Subcutaneous abdominal adipose tissue (tissue), 5 donors: Measurements from ENCODE around the gene CDHR3.

Source experiments
- H3K27ac ChIP-seq: one replicate; pipeline ENCODE4 v1.7.0; 2013; ENCODE audit warnings: low read depth, mild to moderate bottlenecking, inconsistent platforms, low read length, moderate library complexity
- H3K27me3 ChIP-seq, 5 donors: one replicate each; pipeline ENCODE4 v1.7.0; 2013; ENCODE audit warnings: low read length in 5 of 5, inconsistent platforms in 1 of 5; ENCODE audit not compliant: control insufficient read depth in 5 of 5, insufficient read depth in 4 of 5
- H3K36me3 ChIP-seq, 5 donors: one replicate each; pipeline ENCODE4 v1.7.0; 2013; ENCODE audit warnings: low read length in 5 of 5; ENCODE audit not compliant: control insufficient read depth in 5 of 5, insufficient read depth in 5 of 5
- H3K4me1 ChIP-seq, 5 donors: one replicate each; pipeline ENCODE4 v1.7.0; 2013; ENCODE audit warnings: low read length in 5 of 5, mild to moderate bottlenecking in 3 of 5, moderate library complexity in 1 of 5; ENCODE audit not compliant: control insufficient read depth in 5 of 5, insufficient read depth in 5 of 5
- H3K4me3 ChIP-seq, 5 donors: one replicate each; pipeline ENCODE4 v1.7.0; 2013; ENCODE audit warnings: low read length in 5 of 5, low read depth in 1 of 5
- H3K9ac ChIP-seq, 5 donors: one replicate each; pipeline ENCODE4 v1.7.0; 2013; ENCODE audit warnings: low read length in 5 of 5, mild to moderate bottlenecking in 4 of 5, moderate library complexity in 3 of 5
- H3K9me3 ChIP-seq, 5 donors: one replicate each; pipeline ENCODE4 v1.7.0; 2013; ENCODE audit warnings: low read length in 5 of 5; ENCODE audit not compliant: control insufficient read depth in 5 of 5
- donor health status: healthy.
- donor health status: healthy.
- donor health status: healthy.
- donor health status: healthy.
- donor health status: healthy.

CDHR3 gene

DNA sequence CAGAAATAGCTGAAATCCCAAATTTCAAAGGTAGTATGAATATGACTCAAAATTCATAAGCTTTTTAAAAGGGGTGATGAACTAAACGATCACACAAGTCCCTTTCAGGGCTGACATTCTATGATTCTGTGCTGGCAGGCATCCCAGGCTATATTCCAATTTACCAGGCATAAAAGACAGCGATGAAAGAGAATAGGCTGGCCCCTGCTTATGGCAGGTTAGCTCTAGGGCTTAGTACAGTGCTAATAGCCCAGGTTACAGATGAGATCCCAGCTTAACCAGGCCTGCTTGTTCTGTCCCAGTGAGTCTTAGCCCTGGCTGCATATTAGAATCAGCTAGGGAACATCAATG is 56.4 kb downstream of the CDHR3 start:
- Histone ChIP-seq H3K27ac (no peak overlapping the region), H3K4me1 (peaks cover 0 to 16% (median 11%) of the 10 kb centered on the region in 5 donors), H3K9ac (no peak overlapping the region), H3K36me3 (no peaks in the 10 kb centered on the region), H3K4me3 (no peak overlapping the region), H3K9me3 (no peaks in the 10 kb centered on the region), H3K27me3 (no peaks in the 10 kb centered on the region)

DNA sequence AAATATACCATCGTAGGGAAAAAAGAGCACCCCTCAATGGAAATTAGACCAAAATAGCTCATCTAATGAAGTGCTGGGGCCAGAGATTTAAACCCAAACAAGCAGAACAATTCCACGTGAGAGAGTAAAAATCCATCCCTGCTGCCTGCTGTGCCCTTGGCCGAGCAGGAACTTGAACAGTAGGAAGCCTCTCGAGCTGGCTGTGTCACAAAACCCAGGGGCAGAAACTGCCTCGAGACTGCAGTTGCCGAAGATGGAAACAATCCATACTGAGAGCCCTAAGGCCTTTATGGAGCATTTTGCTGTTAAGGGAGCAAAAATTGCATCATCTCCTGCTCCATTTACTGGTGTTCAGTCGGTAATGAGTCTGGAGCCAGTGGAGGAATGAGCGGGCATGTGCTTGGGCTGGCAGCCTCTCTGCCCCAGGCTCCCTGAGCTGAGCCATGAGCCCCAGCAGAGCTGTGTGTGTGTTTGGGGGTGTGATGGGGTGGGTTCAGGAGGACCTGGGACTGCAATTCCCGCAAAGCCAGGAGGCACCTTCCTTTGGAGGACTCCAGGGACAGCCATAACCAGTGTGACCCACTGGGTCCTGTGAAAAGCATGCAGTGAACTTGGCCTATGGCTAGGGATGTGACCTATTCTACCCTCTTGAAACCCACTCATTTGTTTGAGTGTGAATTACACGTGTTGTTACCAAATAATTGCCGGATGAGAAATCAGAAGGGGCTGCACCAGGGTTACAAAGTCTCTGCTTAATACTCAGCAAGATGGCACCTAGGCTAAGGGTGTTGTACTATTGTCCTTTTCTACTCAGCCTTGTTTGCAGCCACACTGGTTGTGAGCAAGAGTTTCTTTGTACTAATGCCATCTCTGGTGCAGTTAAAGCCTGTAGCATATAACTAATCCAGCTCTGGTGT is 58.3 kb downstream of the CDHR3 start:
- Histone ChIP-seq H3K27me3 (no peaks in the 10 kb centered on the region), H3K4me3 (no peak overlapping the region), H3K9me3 (no peaks in the 10 kb centered on the region), H3K4me1 (peaks cover 0 to 12% (median 2%) of the 10 kb centered on the region in 5 donors), H3K9ac (no peak overlapping the region), H3K36me3 (no peaks in the 10 kb centered on the region), H3K27ac (no peak overlapping the region)

DNA sequence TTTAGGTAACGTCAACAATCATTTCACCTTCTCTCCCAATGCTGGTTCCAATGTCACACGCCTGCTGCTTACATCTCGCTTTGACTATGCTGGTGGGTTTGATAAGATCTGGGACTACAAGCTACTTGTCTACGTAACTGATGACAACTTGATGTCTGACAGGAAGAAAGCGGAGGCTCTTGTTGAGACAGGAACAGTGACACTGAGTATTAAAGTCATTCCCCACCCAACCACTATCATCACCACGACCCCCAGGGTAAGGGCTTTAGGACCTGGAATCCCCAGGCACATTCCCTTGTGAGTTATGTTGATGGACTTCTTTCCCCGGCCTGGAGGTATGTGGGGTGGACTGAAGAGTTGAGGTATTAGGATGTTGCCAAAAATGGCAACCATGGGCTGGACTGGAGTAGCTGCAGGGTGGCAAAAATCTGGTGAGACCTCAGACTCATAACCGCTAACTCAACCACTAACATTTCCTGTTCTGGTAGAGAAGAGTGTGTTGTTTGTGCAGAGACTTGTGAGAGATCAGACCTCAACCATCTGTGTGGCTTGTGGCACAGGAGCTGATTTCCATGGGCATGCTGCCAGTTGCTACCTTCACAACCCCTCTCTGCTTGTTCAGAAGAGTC is 59.2 kb downstream of the CDHR3 start:
- no peaks in the 10 kb centered on the region for H3K27me3 ChIP-seq
- H3K9ac ChIP-seq: no peak overlapping the region
- peaks cover 0 to 10% (median 0%) of the 10 kb centered on the region in 5 donors for H3K4me1 ChIP-seq
- H3K4me3 ChIP-seq: no peak overlapping the region
- H3K27ac ChIP-seq: no peak overlapping the region
- H3K9me3 ChIP-seq: no peaks in the 10 kb centered on the region
- H3K36me3 ChIP-seq: no peaks in the 10 kb centered on the region

DNA sequence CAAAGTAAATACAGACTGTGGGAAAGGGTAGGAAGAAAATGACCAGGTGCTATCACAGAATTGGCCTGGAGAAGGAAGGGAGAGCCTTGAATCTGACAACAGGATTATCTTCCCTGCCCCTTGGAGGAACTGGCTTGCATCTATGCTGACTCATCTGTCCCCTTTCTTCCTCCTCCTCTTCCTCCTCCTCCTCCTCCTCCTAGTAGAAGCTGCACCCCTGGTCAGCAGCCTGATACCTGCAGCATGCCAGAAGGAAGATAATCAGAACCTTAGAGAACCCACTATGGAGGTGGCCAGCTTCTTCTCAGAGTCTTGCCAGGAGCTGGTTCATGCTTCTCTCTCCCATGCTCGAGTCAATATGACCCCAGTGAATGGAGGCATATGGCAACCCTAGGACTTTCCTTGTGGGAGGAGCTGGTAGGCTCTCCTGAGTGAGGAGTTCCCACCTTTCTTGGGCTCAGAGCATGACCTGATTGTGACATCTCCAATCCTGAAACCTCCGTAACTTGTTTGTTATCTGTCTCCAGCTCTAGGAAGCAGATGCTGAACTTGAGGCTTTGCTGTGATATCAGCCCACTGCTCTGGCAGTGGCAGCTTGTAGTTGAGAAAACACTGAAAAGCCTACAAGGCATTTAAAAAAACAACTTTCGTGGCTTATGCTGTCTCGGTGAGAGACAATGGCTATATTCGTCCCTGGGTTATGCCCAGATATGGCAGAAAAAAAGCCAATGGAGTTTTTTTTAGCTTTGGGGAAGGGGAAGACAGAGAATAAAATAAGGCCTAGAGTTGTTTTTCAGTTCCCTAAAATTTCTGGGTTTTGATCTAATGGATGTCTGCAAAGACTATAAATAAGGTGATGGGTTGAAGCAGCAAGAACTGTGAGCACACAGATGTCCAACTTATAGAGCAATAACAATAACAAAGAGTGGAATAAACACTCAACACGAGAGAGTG is 60.6 kb downstream of the CDHR3 start:
- Histone ChIP-seq H3K27me3 (no peaks in the 10 kb centered on the region), H3K36me3 (no peaks in the 10 kb centered on the region), H3K27ac (no peak overlapping the region), H3K9ac (no peak overlapping the region), H3K9me3 (no peaks in the 10 kb centered on the region), H3K4me1 (peaks cover 0 to 10% (median 0%) of the 10 kb centered on the region in 5 donors), H3K4me3 (no peak overlapping the region)

DNA sequence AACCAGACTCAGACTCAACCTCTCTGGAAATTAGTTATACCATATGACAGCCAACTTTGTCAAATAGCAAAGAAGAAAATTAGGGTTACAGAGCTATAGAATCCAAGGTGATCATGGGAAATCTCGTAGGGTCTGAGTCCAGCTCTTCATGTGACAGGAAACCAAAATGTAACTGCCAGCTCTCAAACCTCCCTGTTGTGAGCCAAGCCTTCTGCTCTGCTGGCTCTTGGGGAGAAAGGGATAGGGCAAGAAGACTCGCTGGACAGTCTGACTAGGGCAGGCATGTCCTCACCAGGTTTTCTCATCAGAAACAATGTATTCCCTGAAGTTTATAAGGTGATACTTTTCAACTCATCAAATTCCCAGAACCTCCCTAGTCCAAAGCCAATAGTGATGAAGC is 63.0 kb downstream of the CDHR3 start:
- no peaks in the 10 kb centered on the region for H3K9me3 ChIP-seq
- H3K4me3 ChIP-seq: no peak overlapping the region
- no peaks in the 10 kb centered on the region for H3K36me3 ChIP-seq
- peaks cover 0 to 25% (median under 1%) of the 10 kb centered on the region in 5 donors for H3K4me1 ChIP-seq
- no peak overlapping the region for H3K27ac ChIP-seq
- no peaks in the 10 kb centered on the region for H3K27me3 ChIP-seq
- H3K9ac ChIP-seq: no peak overlapping the region

DNA sequence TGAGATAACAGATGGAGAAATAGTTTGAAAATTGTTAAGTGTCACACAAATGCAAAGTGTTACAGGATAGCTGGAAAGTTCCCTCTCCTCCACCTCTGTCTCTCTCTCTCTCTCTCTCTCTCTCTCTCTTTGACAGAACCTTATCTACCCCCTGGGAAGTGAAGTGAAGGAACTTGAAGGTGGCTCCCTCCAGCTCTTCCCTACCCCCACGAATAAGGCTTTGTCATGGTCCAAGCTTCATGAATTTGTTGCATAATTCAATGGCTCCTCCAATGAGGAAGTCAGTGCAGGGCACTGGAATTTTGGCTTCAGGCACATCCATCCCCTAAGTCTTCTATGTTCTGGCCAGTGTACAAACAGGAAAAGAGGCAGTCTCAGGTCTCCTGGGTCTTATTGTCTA is 66.4 kb downstream of the CDHR3 start:
- Histone ChIP-seq H3K27ac (no peak overlapping the region), H3K36me3 (no peaks in the 10 kb centered on the region)

DNA sequence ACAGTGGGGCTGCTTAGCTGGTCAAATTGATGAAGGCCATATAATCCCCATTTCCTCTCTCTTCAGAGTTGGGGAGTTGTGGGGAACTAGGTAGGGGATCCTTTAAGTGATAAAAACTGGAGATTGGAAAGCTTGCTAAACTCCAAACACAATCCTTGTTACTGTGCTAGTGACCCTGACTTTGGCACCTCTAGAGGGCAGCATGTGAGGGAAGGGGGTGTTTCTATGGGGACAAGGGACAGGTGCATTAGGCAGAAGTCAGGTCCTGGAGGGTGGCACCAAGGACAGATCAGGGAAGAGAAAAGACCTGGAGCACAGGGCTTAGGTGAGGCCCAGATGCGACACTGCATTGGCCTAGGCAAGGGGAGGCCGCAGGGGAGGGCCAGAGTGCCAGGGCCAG is 66.9 kb downstream of the CDHR3 start:
- Histone ChIP-seq H3K27ac (no peak overlapping the region), H3K4me3 (no peak overlapping the region), H3K9me3 (peaks cover 0 to 9% (median 7%) of the 10 kb centered on the region in 5 donors)

More for the DNA sequence above, 66.4 kb downstream of the CDHR3 start:
- Histone ChIP-seq H3K4me1 (peaks cover 0 to 20% (median 6%) of the 10 kb centered on the region in 5 donors), H3K4me3 (no peak overlapping the region), H3K9ac (no peak overlapping the region), H3K9me3 (peaks cover 0 to 9% (median 7%) of the 10 kb centered on the region in 5 donors), H3K27me3 (peaks cover 0 to 2% (median 0%) of the 10 kb centered on the region in 5 donors)

DNA sequence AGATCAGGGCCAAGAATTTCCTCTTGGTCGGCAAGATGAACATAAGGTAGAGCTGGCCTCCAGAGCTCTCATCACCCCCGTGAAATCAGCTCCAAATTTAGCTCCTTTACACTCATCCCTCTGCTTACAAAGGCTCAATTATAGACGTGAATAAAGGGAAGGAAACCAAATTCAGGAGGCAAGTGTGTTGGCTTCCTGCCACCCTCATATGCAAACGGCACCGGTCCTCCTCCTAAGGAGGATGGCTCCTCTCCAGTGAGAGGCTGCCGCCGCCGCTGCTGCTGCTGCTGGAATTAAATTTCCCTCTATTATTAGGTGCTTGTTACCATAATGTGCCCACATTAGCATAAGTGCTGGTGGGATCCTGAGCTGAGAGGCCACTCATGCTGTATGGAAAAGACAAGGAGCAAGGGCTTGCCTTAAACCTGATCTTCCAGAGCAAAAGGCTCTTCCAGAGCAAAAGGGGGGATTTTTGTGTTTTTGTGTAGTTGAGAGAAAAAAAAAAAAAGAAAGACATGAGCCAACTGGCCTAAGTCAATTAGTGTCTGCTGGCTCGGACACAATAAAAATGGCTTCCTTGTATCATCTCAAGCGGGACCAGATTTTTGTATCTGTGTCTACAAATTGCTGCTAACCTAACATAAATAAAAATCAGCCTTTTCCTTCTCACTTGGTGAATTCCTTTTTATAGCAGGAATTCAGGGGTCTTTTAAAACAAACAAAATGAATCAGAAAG is 68.4 kb downstream of the CDHR3 start:
- Histone ChIP-seq H3K27me3 (peaks cover 0 to 2% (median 0%) of the 10 kb centered on the region in 5 donors), H3K9me3 (peaks cover 0 to 9% (median 7%) of the 10 kb centered on the region in 5 donors), H3K4me1 (peaks cover 0 to 20% (median 6%) of the 10 kb centered on the region in 5 donors), H3K9ac (no peak overlapping the region), H3K27ac (no peak overlapping the region), H3K36me3 (no peaks in the 10 kb centered on the region), H3K4me3 (no peak overlapping the region)

More for the DNA sequence above, 66.9 kb downstream of the CDHR3 start:
- Histone ChIP-seq H3K9ac (no peak overlapping the region), H3K4me1 (peaks cover 0 to 20% (median 6%) of the 10 kb centered on the region in 5 donors), H3K27me3 (peaks cover 0 to 2% (median 0%) of the 10 kb centered on the region in 5 donors), H3K36me3 (no peaks in the 10 kb centered on the region)

DNA sequence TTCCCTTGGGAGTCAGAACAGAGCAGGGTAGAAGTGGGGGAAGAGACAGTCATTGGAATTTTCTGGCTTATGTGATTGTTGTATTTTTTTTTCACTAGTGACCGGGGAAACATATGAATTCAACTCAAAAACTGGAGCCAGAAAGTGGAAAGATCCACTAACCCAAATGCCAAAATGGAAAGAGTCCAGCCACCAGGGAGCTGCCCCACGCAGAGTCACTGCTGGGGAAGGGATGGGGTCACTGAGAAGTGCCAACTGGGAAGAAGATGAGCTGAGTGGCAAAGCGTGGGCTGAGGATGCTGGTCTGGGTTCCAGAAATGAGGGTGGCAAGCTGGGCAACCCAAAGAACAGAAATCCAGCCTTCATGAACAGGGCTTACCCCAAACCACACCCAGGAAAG is 69.2 kb downstream of the CDHR3 start:
- Histone ChIP-seq H3K4me1 (peaks cover 0 to 20% (median 6%) of the 10 kb centered on the region in 5 donors), H3K9me3 (peaks cover 0 to 9% (median 7%) of the 10 kb centered on the region in 5 donors), H3K27me3 (peaks cover 0 to 2% (median 0%) of the 10 kb centered on the region in 5 donors), H3K36me3 (no peaks in the 10 kb centered on the region), H3K4me3 (no peak overlapping the region), H3K9ac (no peak overlapping the region), H3K27ac (no peak overlapping the region)
